HG02852 (cell line): Measurements from ENCODE around the gene ALLC.
"Not testable (repeated sequence)": the region's sequence is repeated elsewhere in the genome, so short reads cannot be mapped to it uniquely, and the experiment has no call there.

ENCODE experiments used
- ATAC-seq: cut with Tn5 transposase; IDR thresholded peaks from one replicate; pipeline ENCODE4 v1.9.1; 2021; ENCODE audit warnings: mild to moderate bottlenecking, moderate library complexity; ENCODE audit not compliant: unreplicated experiment

ALLC gene

GRCh38 chr2:3626118-3626811 lies 31.7 kb upstream of the ALLC start:
- no peak for ATAC-seq

DNA sequence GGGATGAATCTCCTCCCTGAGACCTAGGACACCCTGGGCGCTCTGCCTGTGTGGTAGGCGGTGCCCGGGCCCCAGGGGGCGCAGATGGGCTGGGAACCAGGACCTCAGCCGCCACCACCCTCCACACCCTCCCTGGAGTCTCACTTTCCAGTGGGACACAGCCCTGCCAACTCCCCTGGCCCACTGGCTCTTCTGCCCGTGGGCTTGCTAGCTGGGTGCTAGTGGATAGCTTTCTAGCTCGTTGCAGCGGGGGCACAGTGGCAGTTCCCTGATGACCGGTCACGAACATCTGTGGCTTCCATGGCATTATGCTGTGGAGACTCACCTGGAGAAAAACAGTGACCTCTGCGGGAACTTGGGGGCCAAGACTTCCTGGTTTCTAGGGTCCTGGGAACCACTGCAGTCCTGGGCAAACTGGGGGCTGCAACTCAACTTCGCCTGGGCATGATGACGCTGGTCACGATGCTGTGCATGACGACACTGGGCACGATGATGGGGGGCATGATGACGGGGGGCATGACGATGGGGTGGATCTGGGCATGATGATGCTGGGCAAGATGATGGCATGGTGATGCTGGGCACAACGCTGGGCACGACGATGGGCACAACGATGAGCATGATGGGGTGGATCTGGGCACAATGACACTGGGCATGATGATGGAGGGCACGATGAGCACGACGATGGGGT lies 31.0 kb upstream of the ALLC start:
- no peak for ATAC-seq

DNA sequence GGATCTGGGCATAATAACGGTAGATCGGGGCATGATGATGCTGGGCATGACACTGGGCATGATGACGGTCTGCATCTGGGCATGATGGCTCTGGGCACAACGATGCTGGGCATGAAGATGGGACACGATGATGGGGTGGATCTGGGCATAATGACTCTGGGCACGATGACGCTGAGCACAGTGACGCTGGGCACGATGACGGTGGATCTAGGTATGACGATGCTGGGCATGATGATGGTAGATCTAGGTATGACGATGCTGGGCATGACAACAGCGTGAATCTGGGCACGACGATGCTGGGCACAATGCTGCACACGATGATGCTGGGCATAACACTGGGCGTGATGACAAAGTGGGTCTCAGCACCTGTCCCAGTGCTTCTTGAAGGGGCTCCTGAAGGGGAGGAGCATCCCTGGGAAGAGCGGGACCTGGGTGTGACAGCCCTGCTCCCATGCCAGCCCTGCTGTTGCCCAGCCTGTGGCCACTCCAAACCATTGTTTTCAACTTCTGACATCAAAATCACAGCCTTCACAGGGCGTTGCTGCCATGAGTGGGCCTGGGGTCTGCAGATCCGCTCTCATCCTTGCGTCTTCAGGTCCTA lies 30.4 kb upstream of the ALLC start:
- ATAC-seq, result no peak

- ATAC-seq, result no peak
Observed at GRCh38 chr2:3628241-3628679, 29.7 kb upstream of the ALLC start.

GRCh38 chr2:3628800-3629199 lies 29.2 kb upstream of the ALLC start:
- no peak for ATAC-seq

- ATAC-seq, result no peak
Observed at GRCh38 chr2:3630631-3631030, 27.4 kb upstream of the ALLC start.

DNA sequence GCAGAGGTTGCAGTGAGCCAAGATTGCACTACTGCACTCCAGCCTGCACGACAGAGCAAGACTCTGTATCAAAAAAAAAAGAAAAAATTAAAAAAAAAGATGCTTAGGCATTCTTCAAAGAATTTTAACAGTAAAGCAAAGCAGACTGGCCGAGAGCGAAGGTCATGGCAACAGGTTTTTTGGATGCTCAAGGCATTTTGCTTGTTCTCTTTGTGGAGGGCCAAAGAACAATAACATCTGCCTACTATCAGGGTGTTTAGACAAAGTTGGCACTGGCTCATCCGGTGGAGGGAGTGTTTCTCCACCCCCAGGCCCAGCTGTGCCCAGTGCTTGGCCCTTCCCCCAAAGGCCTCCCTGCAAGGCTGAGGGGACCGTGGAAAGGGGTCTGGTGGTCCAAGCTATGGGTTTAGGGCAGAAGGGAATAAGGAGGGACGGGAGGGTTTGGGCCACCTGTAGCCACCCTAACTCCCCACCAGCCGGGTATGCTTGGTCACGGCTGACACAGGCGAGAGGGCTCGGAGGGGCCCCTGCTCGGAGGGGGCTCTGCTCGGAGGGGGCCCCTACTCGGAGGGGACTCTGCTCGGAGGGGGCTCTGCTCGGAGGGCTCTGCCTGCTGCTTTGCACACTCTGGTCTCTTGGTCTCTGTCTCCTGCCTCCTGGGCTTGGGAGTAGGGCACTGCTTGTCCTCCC lies 26.7 kb upstream of the ALLC start:
- ATAC-seq, result no peak

DNA sequence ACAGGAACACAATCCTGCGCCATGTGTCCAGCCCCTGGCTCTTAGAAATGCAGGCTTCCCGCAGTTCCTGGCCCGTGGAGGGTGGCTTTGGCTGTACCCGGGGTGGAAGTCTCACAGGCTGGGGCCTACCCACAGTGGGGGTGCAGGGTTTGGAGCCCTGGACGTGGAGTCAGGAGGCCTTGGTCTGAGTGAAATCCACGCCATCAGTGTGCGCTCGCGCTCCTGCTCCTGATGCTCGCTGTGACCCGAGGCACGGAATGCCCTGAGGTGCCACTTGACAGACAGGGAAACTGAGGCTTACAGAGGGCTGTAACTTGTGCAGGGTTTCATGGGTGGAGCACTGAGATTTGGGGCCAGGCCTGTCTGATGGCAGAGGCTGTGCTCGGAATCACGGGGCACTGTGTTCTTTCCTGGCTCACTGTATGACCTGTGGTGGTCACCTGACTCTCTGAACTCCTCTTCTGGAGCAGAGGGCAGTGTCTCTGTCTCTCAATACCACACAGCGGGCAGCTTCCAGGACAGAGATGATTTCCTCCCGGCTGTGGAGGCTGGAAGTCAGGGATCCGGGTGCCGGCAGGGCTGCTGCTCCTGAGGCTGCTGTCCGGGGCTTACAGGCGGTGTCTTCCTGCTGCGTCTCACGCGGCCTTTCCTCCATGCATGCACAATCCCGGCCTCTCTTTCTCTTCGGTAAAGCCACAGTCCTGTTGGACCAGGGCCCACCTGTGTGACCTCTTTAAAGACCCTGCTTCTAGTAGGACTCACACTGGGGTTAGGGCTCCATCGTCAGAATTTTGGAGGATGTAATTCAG lies 25.9 kb upstream of the ALLC start:
- no peak for ATAC-seq

GRCh38 chr2:3633089-3633981 lies 24.7 kb upstream of the ALLC start:
- no peak for ATAC-seq

- ATAC-seq, result no peak
Observed at GRCh38 chr2:3633982-3634595, 23.9 kb upstream of the ALLC start.

DNA sequence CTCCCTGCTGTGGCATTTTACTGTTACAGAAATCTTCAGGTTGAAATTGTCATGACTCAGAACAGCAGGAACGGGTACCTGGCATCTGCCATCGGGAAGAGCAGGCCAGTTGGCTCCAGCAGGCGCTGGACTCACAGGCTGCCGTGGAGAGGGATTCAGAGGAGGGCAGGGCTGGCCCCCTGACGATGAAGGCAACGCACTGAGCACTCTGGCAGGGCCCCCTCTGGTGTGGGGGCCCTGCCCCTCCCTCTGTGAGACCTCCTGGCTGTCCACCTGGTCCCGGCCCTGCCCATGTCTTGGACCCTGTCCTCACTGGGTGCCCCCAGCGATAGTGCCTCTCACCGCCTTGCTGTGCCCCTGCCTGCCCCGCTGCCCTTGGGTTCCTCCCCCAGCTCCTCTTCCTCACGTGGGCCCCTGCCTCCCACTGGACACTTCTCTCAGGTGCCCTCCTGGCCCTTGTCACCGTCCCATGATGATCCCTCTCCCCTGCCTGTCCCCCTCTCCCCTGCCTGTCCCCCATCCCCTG lies 23.3 kb upstream of the ALLC start:
- ATAC-seq, result no peak

DNA sequence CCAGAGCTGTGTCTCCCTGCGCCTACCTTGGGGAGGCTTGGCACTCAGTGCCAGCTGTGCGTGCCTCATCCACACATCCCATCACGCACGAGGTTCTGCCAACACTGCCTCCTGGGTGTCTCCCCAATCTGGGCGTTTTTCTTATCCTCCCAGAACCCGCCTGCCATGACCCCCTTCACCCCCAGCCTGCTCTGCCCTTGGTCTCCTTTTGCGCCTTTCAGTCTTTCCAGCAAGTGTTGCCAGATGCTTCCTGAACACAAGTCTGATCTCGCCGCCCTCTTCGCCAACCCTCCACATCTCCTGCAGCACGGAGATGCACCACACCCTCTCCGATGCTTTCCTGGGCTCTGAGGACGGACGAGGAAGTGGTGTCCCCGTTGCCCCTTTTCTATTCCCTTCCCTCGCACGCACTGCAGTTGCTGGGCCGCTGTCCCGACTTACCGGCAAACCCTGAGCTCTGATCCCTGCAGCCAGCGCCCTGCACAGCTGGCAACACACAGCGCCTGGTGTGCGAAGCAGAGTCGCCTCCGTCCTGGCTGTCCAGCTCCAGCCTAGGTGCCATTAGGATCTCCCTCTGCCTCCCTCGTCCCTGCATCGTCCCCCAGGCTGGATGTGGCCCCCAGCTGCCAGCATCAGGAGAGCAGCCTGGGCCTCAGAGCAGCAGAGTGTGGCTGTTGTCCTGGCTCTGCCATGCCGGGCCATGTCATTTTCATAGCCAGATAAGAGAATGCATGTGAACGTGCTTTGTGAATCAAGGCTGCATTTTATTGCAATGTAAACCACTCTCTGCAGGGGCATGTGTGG lies 22.6 kb upstream of the ALLC start:
- ATAC-seq, result no peak

DNA sequence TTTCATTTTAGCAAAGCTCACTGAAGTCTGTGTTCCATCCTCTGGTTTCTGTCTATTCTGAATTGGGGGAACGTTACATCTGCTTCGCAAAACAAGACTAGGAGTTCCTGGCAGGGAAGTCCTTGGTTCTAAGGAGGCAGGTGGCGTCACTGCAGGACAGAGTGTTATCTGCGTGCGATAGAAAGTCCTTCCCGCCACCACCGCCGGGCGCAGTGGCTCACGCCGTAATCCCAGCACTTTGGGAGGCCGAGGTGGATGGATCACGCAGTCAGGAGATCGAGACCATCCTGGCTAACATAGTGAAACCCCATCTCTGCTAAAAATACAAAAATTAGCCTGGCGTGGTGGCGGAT lies 22.0 kb upstream of the ALLC start:
- ATAC-seq, result not testable (repeated sequence)

GRCh38 chr2:3636586-3637310 lies 21.3 kb upstream of the ALLC start:
- no peak for ATAC-seq

DNA sequence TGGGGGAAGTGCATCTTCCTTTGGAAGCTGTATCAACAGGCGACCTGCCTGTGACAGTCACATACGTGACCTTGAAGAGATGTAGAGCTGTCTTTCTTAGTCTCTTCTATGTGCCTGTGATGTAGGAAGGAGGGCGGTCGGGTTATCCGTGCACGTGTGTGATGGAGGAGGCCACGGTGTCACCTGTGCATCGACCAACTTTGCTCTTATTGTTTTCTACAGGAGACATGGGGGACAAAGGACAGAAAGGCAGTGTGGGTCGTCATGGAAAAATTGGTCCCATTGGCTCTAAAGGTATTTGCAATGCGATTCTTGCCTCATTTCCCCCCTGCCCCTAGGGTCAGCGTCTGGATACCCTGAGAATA lies 20.7 kb upstream of the ALLC start:
- ATAC-seq, result no peak

DNA sequence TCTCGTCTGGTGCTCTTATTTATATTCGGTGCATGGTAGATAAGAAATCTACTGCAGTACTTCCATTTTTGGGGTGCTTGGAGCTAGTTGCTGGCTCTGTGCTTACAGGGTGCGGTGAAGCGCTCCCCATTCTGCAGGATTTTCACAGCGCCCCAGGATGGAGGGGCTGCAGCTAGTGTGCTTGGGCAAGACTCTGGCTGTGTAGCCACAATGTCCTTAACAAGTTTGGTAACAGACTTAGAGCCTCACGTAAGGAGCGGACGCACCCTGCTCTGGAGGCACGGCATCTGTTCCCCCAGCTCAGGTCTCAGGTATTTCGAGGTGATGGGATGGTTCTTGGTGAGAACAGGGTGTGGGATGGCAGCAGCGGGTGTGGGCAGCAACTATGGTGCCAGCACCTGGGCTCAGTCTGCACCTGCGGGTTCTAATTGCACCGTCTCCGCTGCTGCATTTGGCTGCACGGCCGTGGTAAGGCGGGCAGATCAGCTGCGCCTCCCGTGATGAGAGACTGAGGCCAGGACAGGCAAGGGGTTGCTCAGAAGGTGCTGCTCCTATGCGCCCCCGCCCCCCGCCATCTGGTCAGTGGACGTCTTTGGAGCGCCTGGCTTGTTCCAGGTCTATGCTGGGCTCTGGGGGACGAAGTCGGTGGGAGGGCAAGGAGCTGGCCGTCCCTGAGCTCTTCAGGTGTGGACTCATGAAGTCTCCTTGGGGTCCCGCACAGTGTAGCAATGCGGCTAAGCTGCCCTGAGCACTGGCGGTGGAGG lies 20.1 kb upstream of the ALLC start:
- no peak for ATAC-seq

DNA sequence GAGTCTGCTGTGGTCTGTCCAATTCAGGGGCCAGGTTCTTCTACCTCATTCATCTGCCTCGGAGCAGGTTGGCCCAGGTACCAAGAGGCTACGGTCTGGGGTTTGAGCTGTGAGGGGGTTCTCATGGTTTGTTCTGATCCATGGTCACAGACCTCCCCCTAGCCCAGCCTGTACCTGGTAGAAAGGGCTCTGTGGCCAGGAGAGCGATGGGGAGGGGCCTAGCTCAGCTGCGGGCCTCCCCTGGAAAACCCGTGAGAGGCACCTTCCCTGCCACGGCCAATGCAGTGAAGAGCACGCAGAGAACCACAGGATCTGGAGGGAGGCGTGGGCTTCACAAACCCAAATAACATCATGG lies 19.6 kb upstream of the ALLC start:
- ATAC-seq, result no peak
